HepG2 (cell line): ENCODE measurements around the gene KANK3. TPM values are rescaled to one million over a fixed set of nuclear protein-coding genes. Genes with fewer than 3 reads are reported as not detected.

Source experiments
- ATAC-seq: fragments of 200-7000 bp; cut with Tn5 transposase; 3 replicates; pipeline ENCODE4 v1.9.1; 2020; ENCODE audit warnings: mild to moderate bottlenecking, moderate library complexity
- Bru-seq: library from RNA; stranded (reverse); fragments of 400-500 nt; gene quantifications from one replicate; lab custom pipeline; 2021; lab: Mats Ljungman, UMichigan
- BruChase-seq, 2 experiments: library from RNA; stranded (reverse); fragments of 400-500 nt; gene quantifications; one replicate each; lab custom pipeline; 2021; lab: Mats Ljungman, UMichigan
- BruUV-seq: library from RNA; stranded (reverse); fragments of 400-500 nt; replicated peaks from 2 replicates; lab custom pipeline; 2021; lab: Mats Ljungman, UMichigan
- CTCF ChIA-PET: fragments of 300-600 bp; formaldehyde crosslinking; extraction: SDS; loops from one replicate; lab custom pipeline; 2021; ENCODE audit warnings: low total read pairs, inconsistent platforms, low intra/inter-chr PET ratio; lab: Yijun Ruan, JAX
- POLR2A ChIA-PET: fragments of 350-600 bp; sonication (Branson Sonifier 250); formaldehyde crosslinking; loops from one replicate; lab custom pipeline; 2020; ENCODE audit warnings: antibody characterized with exemption, inconsistent platforms; lab: Yijun Ruan, JAX
- DNase-seq: peaks from one replicate; pipeline ENCODE4 v3.0.0-alpha.2; 2015; ENCODE audit warnings: low spot score
- FAIRE-seq: peaks from 3 replicates; lab custom pipeline; 2011; peaks lifted over from hg19 to GRCh38; lab: Jason Lieb, UNC
- H2AFZ ChIP-seq: one replicate; pipeline ENCODE4 v1.6.1; 2011; ENCODE audit warnings: low read length, inconsistent platforms
- H3K27ac ChIP-seq: fragments of 300-600 bp; 3 replicates; pipeline ENCODE4 v1.8.0; 2011; ENCODE audit warnings: mixed run types, mild to moderate bottlenecking, mixed read lengths, low read length, inconsistent platforms; ENCODE audit not compliant: insufficient read depth; ENCODE audit errors: extremely low read length
- H3K27me3 ChIP-seq, 2 experiments: fragments of 200-600 bp in 1 of 2; 2 replicates in 1 of 2; 3 replicates in 1 of 2; pipeline versions ENCODE4 v1.6.0 to v1.8.0; 2011; ENCODE audit warnings: low read length in 2 of 2, mild to moderate bottlenecking in 2 of 2, moderate library complexity in 2 of 2, inconsistent platforms in 1 of 2; ENCODE audit not compliant: insufficient read depth in 2 of 2, control insufficient read depth in 1 of 2
- H3K36me3 ChIP-seq, 2 experiments: fragments of 200-600 bp in 1 of 2; replicated peaks in 1 of 2; 2 replicates in 1 of 2; 3 replicates in 1 of 2; pipeline versions ENCODE4 v1.5.1 to v1.8.0; 2011; ENCODE audit warnings: low read length in 2 of 2, inconsistent platforms in 1 of 2; ENCODE audit not compliant: insufficient read depth in 2 of 2, control insufficient read depth in 1 of 2
- H3K4me1 ChIP-seq: 2 replicates; pipeline ENCODE4 v1.5.1; 2012; ENCODE audit warnings: low read length, inconsistent platforms; ENCODE audit not compliant: insufficient read depth
- H3K4me2 ChIP-seq: 2 replicates; pipeline ENCODE4 v1.6.0; 2011; ENCODE audit warnings: low read depth, low read length, inconsistent platforms
- H3K4me3 ChIP-seq, 3 experiments: fragments of 200-600 bp in 1 of 3; sonication (generic), shearing (Covaris generic) in 1 of 3; replicated peaks in 1 of 3; 2 replicates each; pipeline ENCODE4 v1.5.1; 2011 to 2016; ENCODE audit warnings: low read length in 3 of 3, inconsistent platforms in 2 of 3, low read depth in 2 of 3, mild to moderate bottlenecking in 2 of 3, control low read depth in 1 of 3, mixed read lengths in 1 of 3; ENCODE audit not compliant: insufficient read depth in 1 of 3
- H3K79me2 ChIP-seq: one replicate; pipeline ENCODE4 v1.6.1; 2011; ENCODE audit warnings: low read length, inconsistent platforms; ENCODE audit not compliant: insufficient read depth
- H3K9ac ChIP-seq: 2 replicates; pipeline ENCODE4 v1.6.0; 2011; ENCODE audit warnings: mild to moderate bottlenecking, low read depth, low read length, inconsistent platforms; ENCODE audit not compliant: insufficient read depth
- H3K9me3 ChIP-seq: 2 replicates; pipeline ENCODE4 v1.5.1; 2012; ENCODE audit warnings: mild to moderate bottlenecking, low read length
- H4K20me1 ChIP-seq: 2 replicates; pipeline ENCODE4 v1.6.0; 2011; ENCODE audit warnings: inconsistent platforms, mild to moderate bottlenecking, low read length, moderate library complexity; ENCODE audit not compliant: insufficient read depth
- ELF3 ChIP-seq: IDR thresholded peaks from 2 replicates; pipeline ENCODE4 v1.6.1; 2016; ENCODE audit warnings: missing genetic modification reagents, missing compliant biosample characterization
- HMGXB4 ChIP-seq, 2 experiments: sonication (generic) in 1 of 2; formaldehyde crosslinking in 1 of 2; IDR thresholded peaks; 2 replicates each; pipeline versions ENCODE4 v1.4.0 to v1.6.1; 2018 to 2020; ENCODE audit warnings: missing genetic modification reagents in 2 of 2, borderline replicate concordance in 1 of 2, low read depth in 1 of 2, mild to moderate bottlenecking in 1 of 2, missing biosample characterization in 1 of 2
- MYC ChIP-seq: sonication (generic); formaldehyde crosslinking; IDR thresholded peaks from 2 replicates; pipeline ENCODE4 v1.9.0; 2021; ENCODE audit warnings: missing genetic modification reagents, borderline replicate concordance
- SP4 ChIP-seq: sonication (generic); formaldehyde crosslinking; IDR thresholded peaks from 2 replicates; pipeline ENCODE4 v1.8.1; 2023; ENCODE audit warnings: mild to moderate bottlenecking, missing genetic modification reagents
- ZNF292 ChIP-seq: sonication (generic); formaldehyde crosslinking; IDR thresholded peaks from 2 replicates; pipeline ENCODE4 v1.8.1; 2022; ENCODE audit warnings: mild to moderate bottlenecking, low read depth, missing genetic modification reagents, borderline replicate concordance
- ZNF543 ChIP-seq: sonication (generic); formaldehyde crosslinking; IDR thresholded peaks from 2 replicates; pipeline ENCODE4 v1.4.0; 2020; ENCODE audit warnings: mild to moderate bottlenecking, missing genetic modification reagents
- ZZZ3 ChIP-seq: sonication (generic); formaldehyde crosslinking; IDR thresholded peaks from 2 replicates; pipeline ENCODE4 v1.4.0; 2020; ENCODE audit warnings: missing genetic modification reagents, mild to moderate bottlenecking, borderline replicate concordance
- WGBS: methylation state at CpG from one replicate; pipeline ENCODE4 v1.1.6; 2017; ENCODE audit warnings: low lambda C conversion rate; 5-methylcytosine and 5-hydroxymethylcytosine counted together
- in situ Hi-C: cut with HindIII; loops from 2 replicates; pipeline ENCODE4 v1.10.0; 2017; ENCODE audit warnings: low pct_unique_long_range_greater_than_20kb; ENCODE audit not compliant: extremely low pct_ligation_motif_present
- intact Hi-C: fragments of 100-400 bp; cut with micrococcal nuclease; formaldehyde crosslinking; loops from one replicate; pipeline ENCODE4 v1.10.0; 2022; ENCODE audit not compliant: unreplicated experiment
- long read RNA-seq, 2 experiments: library from RNA in 1 of 2; library from polyadenylated mRNA in 1 of 2; stranded (forward) in 1 of 2; unstranded in 1 of 2; transcript quantifications; one replicate each; pipeline ENCODE4 v2.0.0, GENCODE V29; 2019 to 2022
- polyA minus RNA-seq, 3 experiments: library from RNA; depleted of rRNA, polyadenylated mRNA; stranded (reverse); fragments of >200 nt; gene quantifications; 2 replicates each; pipeline ENCODE4 v1.2.3, GENCODE V29; 2011; ENCODE audit warnings: low replicate concordance in 1 of 3
- polyA plus RNA-seq, 8 experiments: library from polyadenylated mRNA; depleted of rRNA in 3 of 8; stranded (reverse) in 7 of 8; unstranded in 1 of 8; fragments of >200 nt; fragmentation: Illumina TruSeq in 4 of 8; extraction: Trizol in 4 of 8; gene quantifications; 2 replicates each; pipeline versions ENCODE4 v1.2.1 to v1.2.3, GENCODE V29; 2011 to 2016; ENCODE audit warnings: low read depth in 4 of 8, missing spikeins in 1 of 8, mixed read lengths in 1 of 8; ENCODE audit not compliant: insufficient read depth in 1 of 8
- total RNA-seq, 5 experiments: library from RNA; depleted of rRNA; stranded (reverse); fragments of >200 nt; fragmentation: Illumina TruSeq; extraction: Trizol; gene quantifications; 2 replicates each; pipeline ENCODE4 v1.2.3, GENCODE V29; 2016; ENCODE audit warnings: low read depth in 1 of 5
- TF ChIP-seq, protein P1 (sequence below): sonication (generic); formaldehyde crosslinking; IDR thresholded peaks from 2 replicates; pipeline ENCODE4 v1.8.1; 2023; ENCODE audit warnings: mild to moderate bottlenecking, missing genetic modification reagents
- TF ChIP-seq, protein P2 (sequence below): IDR thresholded peaks from 2 replicates; pipeline ENCODE4 v1.6.1; 2016; ENCODE audit warnings: missing genetic modification reagents, missing compliant biosample characterization
- TF ChIP-seq, protein P3 (sequence below): conservative IDR thresholded peaks from 2 replicates; pipeline ENCODE4 v1.6.1; 2018; ENCODE audit warnings: missing genetic modification reagents
- TF ChIP-seq, protein P4 (sequence below): IDR thresholded peaks from 2 replicates; pipeline ENCODE4 v1.6.1; 2016; ENCODE audit warnings: low read depth, borderline replicate concordance

Gene KANK3
- total RNA-seq (2016; rRNA removed; fragmentation: Illumina TruSeq; extraction: Trizol) (0.15 and 0.18 TPM in 2 replicates), polyA plus RNA-seq (2011; rRNA removed) (0.20 and 0.73 TPM in 2 replicates), polyA minus RNA-seq (2011; rRNA and poly(A)+ RNA removed; ENCODE audit: low replicate concordance) (0.32 TPM in 1 of 2 replicates, not detected in the other), Bru-seq, nascent RNA (percentile 21 among the genes with signal in this experiment), BruChase-seq, experiment 1, labeled RNA remaining after a 6-hour chase (percentile 19 among the genes with signal in this experiment), BruChase-seq, experiment 2, labeled RNA remaining after a 2-hour chase (percentile 27 among the genes with signal in this experiment)
- not detected in 2 replicates for total RNA-seq (2016; cell fraction: cytosol; rRNA removed; fragmentation: Illumina TruSeq; extraction: Trizol; ENCODE audit: low read depth)
- total RNA-seq (2016; cell fraction: insoluble cytoplasmic fraction; rRNA removed; fragmentation: Illumina TruSeq; extraction: Trizol), result 0.06 and 0.35 TPM in 2 replicates
- 0.07 and 0.28 TPM in 2 replicates for total RNA-seq (2016; cell fraction: membrane; rRNA removed; fragmentation: Illumina TruSeq; extraction: Trizol)
- total RNA-seq (2016; cell fraction: nucleus; rRNA removed; fragmentation: Illumina TruSeq; extraction: Trizol), result 0.12 and 0.22 TPM in 2 replicates
- 0.32 and 0.46 TPM in 2 replicates for polyA plus RNA-seq (2011; cell fraction: cytosol; rRNA removed)
- 1.5 and 1.8 TPM in 2 replicates for polyA plus RNA-seq (2011; cell fraction: nucleus; rRNA removed)
- 0.27 and 0.32 TPM in 2 replicates for polyA plus RNA-seq (2012)
- polyA plus RNA-seq (2016; cell fraction: cytosol; fragmentation: Illumina TruSeq; extraction: Trizol; ENCODE audit: low read depth), result not detected in 2 replicates
- polyA plus RNA-seq (2016; cell fraction: insoluble cytoplasmic fraction; fragmentation: Illumina TruSeq; extraction: Trizol; ENCODE audit: low read depth), result 0.22 TPM in 1 of 2 replicates, not detected in the other
- 0.12 TPM in 1 of 2 replicates, not detected in the other for polyA plus RNA-seq (2016; cell fraction: membrane; fragmentation: Illumina TruSeq; extraction: Trizol; ENCODE audit: low read depth)
- 0.45 and 0.62 TPM in 2 replicates for polyA plus RNA-seq (2016; cell fraction: nucleus; fragmentation: Illumina TruSeq; extraction: Trizol; ENCODE audit: insufficient read depth, low read depth)
- polyA minus RNA-seq (2011; cell fraction: cytosol; rRNA and poly(A)+ RNA removed), result not detected in 2 replicates
- polyA minus RNA-seq (2011; cell fraction: nucleus; rRNA and poly(A)+ RNA removed), result 0.77 and 1.5 TPM in 2 replicates
- long read RNA-seq, experiment 1, partial matches to known transcripts, result 0 of 1 reads
- long read RNA-seq, experiment 1, other reads (novel, unspliced or antisense), result 1 of 1 reads
- long read RNA-seq, experiment 2, result 0 reads

DNA sequence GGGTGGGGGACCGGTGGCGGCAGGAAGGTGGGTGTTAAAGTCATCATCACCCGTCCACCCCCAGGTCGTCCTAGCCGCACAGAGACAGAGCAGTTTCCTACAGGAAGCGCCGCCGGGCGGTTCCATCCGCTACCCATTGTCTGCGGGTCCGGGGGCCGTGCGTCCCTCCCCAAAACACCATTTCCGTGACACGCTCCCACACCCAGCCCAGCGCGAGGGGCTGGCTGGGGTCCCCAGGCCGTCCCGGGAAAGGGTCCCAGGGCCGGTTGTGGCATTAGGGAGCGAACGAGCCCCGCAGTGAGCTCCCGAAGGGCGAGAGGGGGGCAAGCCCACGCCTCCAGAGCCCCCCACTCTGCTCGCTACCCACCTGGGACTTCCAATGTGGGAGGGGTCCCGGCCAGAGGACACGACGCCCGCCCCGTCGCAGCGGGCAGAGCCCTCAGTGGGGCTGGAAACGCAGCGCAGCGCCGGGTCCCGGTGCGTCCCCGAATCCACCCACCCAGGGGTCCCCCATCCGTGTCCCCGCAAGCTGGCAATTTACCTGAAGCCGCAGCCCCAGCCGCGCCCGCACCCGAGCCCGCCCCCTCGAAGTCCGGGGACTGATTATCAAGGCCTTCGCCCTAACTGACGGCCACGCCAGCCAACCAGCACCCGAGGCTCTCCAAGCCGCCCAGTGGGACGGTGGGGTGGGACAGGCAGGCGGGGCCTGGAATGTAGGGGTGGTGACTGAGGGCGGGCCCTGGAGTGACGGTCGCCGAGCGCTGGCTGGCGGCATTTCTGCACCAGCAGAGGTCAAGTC, at the start of gene KANK3:
Gene KANK3 (minus strand): TSS at position 579 of the 799 bp plus-strand sequence. CDS start 5,434 bp downstream, outside the sequence.
- ChIA-PET POLR2A (interaction anchor here (0.7 kb wide), 1 partner anchor 20 kb away, joined by 3 read pairs; no protein-coding TSS in a partner anchor), CTCF (no interaction called here)
- Histone ChIP-seq H3K9ac (peak within 1 kb of the TSS; percentile 28; the same call in 1 of the 2 replicates), H3K4me2 (peak within 1 kb of the TSS; percentile 86), H3K4me1 (peaks cover 55% of the 10 kb centered on the region), H3K79me2 (no peaks in the 10 kb centered on the region), H2AFZ (no peak within 1 kb of the TSS), H3K9me3 (no peaks in the 10 kb centered on the region), H3K4me3 (peak within 1 kb of the TSS; percentile 47 to 75 (median 51)), H3K27ac (no peak within 1 kb of the TSS), H3K36me3 (no peaks in the 10 kb centered on the region), H4K20me1 (no peaks in the 10 kb centered on the region), H3K27me3 (peaks cover 0 to 11% of the 10 kb centered on the region in 2 experiments; a peak in 3 of 5 replicates)
- in situ Hi-C loops (no loop called here), intact Hi-C loops (no loop called here)
- DNase-seq (peak; percentile 90), ATAC-seq (peak; percentile 97), FAIRE-seq (no peak)
- WGBS, result 0% methylated on average over 5 of the region's 65 CpGs
- BruUV-seq, result no TSS peak
- TF ChIP-seq HMGXB4 (CRISPR knock-in tag; IDR thresholded peaks at IDR 0.05; ENCODE audit: borderline replicate concordance in 1 of 2, low read depth in 1 of 2), result peak in 1 of 2 experiments; percentile 47; a peak in 1 of 4 replicates
- TF ChIP-seq, protein P1, sequence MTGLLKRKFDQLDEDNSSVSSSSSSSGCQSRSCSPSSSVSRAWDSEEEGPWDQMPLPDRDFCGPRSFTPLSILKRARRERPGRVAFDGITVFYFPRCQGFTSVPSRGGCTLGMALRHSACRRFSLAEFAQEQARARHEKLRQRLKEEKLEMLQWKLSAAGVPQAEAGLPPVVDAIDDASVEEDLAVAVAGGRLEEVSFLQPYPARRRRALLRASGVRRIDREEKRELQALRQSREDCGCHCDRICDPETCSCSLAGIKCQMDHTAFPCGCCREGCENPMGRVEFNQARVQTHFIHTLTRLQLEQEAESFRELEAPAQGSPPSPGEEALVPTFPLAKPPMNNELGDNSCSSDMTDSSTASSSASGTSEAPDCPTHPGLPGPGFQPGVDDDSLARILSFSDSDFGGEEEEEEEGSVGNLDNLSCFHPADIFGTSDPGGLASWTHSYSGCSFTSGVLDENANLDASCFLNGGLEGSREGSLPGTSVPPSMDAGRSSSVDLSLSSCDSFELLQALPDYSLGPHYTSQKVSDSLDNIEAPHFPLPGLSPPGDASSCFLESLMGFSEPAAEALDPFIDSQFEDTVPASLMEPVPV, result no peak
- no peak for TF ChIP-seq ZNF543 (CRISPR knock-in tag)
- TF ChIP-seq, protein P2, sequence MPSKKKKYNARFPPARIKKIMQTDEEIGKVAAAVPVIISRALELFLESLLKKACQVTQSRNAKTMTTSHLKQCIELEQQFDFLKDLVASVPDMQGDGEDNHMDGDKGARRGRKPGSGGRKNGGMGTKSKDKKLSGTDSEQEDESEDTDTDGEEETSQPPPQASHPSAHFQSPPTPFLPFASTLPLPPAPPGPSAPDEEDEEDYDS, result peak; percentile 84
- TF ChIP-seq, protein P3, sequence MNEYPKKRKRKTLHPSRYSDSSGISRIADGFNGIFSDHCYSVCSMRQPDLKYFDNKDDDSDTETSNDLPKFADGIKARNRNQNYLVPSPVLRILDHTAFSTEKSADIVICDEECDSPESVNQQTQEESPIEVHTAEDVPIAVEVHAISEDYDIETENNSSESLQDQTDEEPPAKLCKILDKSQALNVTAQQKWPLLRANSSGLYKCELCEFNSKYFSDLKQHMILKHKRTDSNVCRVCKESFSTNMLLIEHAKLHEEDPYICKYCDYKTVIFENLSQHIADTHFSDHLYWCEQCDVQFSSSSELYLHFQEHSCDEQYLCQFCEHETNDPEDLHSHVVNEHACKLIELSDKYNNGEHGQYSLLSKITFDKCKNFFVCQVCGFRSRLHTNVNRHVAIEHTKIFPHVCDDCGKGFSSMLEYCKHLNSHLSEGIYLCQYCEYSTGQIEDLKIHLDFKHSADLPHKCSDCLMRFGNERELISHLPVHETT (CRISPR knock-in tag), result no peak
- TF ChIP-seq, protein P4, sequence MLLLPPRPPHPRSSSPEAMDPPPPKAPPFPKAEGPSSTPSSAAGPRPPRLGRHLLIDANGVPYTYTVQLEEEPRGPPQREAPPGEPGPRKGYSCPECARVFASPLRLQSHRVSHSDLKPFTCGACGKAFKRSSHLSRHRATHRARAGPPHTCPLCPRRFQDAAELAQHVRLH (CRISPR knock-in tag), result 0 out of 2 replicates have a peak, but pooled peaks have one; percentile 18
- TF ChIP-seq ZNF292 (CRISPR knock-in tag), result no peak
- TF ChIP-seq ZZZ3 (CRISPR knock-in tag), result no peak
- no peak for TF ChIP-seq ELF3
- TF ChIP-seq MYC, result peak; percentile 24; the same call in 1 of the 2 replicates
- TF ChIP-seq SP4 (CRISPR knock-in tag), result peak; percentile 96
